GM18520 (cell line): ENCODE results near the gene RPGRIP1L.

Experiments used
- ATAC-seq: cut with Tn5 transposase; IDR thresholded peaks from one replicate; pipeline ENCODE4 v1.9.1; 2021; ENCODE audit not compliant: unreplicated experiment

RPGRIP1L gene

GRCh38 chr16:53664724-53665345 lies 38.8 kb downstream of the RPGRIP1L start:
- ATAC-seq: peak; percentile 63

GRCh38 chr16:53662072-53662471 lies 41.6 kb downstream of the RPGRIP1L start:
- ATAC-seq: no peak

GRCh38 chr16:53654946-53655345 lies 48.7 kb downstream of the RPGRIP1L start:
- no peak for ATAC-seq

- no peak for ATAC-seq
Measured at GRCh38 chr16:53651357-53651756, 52.3 kb downstream of the RPGRIP1L start.

GRCh38 chr16:53646506-53646905 lies 57.2 kb downstream of the RPGRIP1L start:
- no peak for ATAC-seq

GRCh38 chr16:53643474-53643873 lies 60.2 kb downstream of the RPGRIP1L start:
- ATAC-seq: no peak

- no peak for ATAC-seq
Measured at GRCh38 chr16:53642094-53642493, 61.6 kb downstream of the RPGRIP1L start.

- no peak for ATAC-seq
Measured at GRCh38 chr16:53636978-53637377, 66.7 kb downstream of the RPGRIP1L start.

GRCh38 chr16:53632526-53632925 lies 71.1 kb downstream of the RPGRIP1L start:
- ATAC-seq: no peak

- ATAC-seq: no peak
Measured at GRCh38 chr16:53631236-53632025, 72.2 kb downstream of the RPGRIP1L start.

GRCh38 chr16:53629607-53630312 lies 73.9 kb downstream of the RPGRIP1L start:
- no peak for ATAC-seq

GRCh38 chr16:53629151-53629550 lies 74.5 kb downstream of the RPGRIP1L start:
- ATAC-seq: no peak

GRCh38 chr16:53626811-53627210 lies 76.8 kb downstream of the RPGRIP1L start:
- no peak for ATAC-seq

- no peak for ATAC-seq
Measured at GRCh38 chr16:53626161-53626560, 77.5 kb downstream of the RPGRIP1L start.

GRCh38 chr16:53625221-53625620 lies 78.4 kb downstream of the RPGRIP1L start:
- no peak for ATAC-seq

GRCh38 chr16:53622315-53622714 lies 81.3 kb downstream of the RPGRIP1L start:
- ATAC-seq: no peak

- ATAC-seq: no peak
Measured at GRCh38 chr16:53620476-53620875, 83.2 kb downstream of the RPGRIP1L start.

- no peak for ATAC-seq
Measured at GRCh38 chr16:53619235-53619634, 84.4 kb downstream of the RPGRIP1L start.

GRCh38 chr16:53614346-53614745 lies 89.3 kb downstream of the RPGRIP1L start:
- ATAC-seq: no peak

GRCh38 chr16:53612003-53612402 lies 91.7 kb downstream of the RPGRIP1L start:
- ATAC-seq: no peak

GRCh38 chr16:53611179-53611696 lies 92.4 kb downstream of the RPGRIP1L start:
- no peak for ATAC-seq

GRCh38 chr16:53609536-53609935 lies 94.1 kb downstream of the RPGRIP1L start:
- no peak for ATAC-seq
